ENCODE measurements around the gene SLC13A2.

The SLC13A2 gene

DNA sequence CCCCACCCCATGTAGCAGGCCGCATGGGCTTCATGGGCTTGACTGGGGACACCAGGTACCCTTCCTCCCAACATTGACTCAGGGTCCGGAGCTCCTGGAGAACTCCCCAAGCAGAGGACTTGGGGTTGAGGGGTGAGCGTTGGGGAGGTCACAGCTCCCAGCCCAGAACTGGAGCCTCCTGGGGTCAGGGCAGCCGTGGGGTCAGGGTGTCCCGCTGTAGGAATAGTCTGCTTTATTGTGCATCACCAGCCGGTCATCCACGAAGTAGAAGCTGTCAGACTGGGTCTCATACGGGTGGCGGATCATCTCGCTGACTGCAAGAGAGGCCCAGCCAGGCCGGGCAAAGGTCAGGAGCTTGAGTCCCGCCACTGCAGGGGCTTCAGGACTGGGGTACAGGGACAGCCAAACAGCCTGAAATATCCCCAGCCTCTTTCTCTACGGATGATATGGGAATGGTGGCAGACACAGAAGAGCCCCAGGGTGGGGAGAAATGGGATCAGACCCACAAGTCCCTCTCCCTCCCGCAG, 73.7 kb downstream of the SLC13A2 start:
- Histone ChIP-seq H2AFZ (ENCODE audit: low read length) (no peak overlapping the region), H3K79me2 (ENCODE audit: insufficient read depth, low read length) (peaks cover 15% of the 10 kb centered on the region), H3K9me3 (ENCODE audit: insufficient read depth, low read depth, low read length) (no peaks in the 10 kb centered on the region), H3K9me2 (replicated peaks; ENCODE audit: low read depth, low read length) (no peaks in the 10 kb centered on the region), H3K9ac (ENCODE audit: low read depth, low read length, poor library complexity, severe bottlenecking) (no peak overlapping the region), H3K4me1 (ENCODE audit: insufficient read depth, low read length, poor library complexity, severe bottlenecking) (peaks cover 37% of the 10 kb centered on the region), H3K4me2 (ENCODE audit: low read depth, low read length, poor library complexity, severe bottlenecking) (no peak overlapping the region), H3K36me3 (ENCODE audit: insufficient read depth, low read length) (no peaks in the 10 kb centered on the region; the same call in 1 of the 2 replicates), H4K20me1 (ENCODE audit: insufficient read depth, low read length, poor library complexity, severe bottlenecking) (peaks cover 11% of the 10 kb centered on the region), H3F3A (ENCODE audit: low read depth) (no peaks in the 10 kb centered on the region), H3K27me3 (ENCODE audit: insufficient read depth, low read length, poor library complexity, severe bottlenecking) (no peaks in the 10 kb centered on the region), H3K4me3 (ENCODE audit: low read length, poor library complexity, severe bottlenecking) (no peak overlapping the region)
- no peak for TF ChIP-seq EZH2phosphoT487 (IDR thresholded peaks at IDR 0.05; ENCODE audit: borderline replicate concordance)
- TF ChIP-seq, protein P1, sequence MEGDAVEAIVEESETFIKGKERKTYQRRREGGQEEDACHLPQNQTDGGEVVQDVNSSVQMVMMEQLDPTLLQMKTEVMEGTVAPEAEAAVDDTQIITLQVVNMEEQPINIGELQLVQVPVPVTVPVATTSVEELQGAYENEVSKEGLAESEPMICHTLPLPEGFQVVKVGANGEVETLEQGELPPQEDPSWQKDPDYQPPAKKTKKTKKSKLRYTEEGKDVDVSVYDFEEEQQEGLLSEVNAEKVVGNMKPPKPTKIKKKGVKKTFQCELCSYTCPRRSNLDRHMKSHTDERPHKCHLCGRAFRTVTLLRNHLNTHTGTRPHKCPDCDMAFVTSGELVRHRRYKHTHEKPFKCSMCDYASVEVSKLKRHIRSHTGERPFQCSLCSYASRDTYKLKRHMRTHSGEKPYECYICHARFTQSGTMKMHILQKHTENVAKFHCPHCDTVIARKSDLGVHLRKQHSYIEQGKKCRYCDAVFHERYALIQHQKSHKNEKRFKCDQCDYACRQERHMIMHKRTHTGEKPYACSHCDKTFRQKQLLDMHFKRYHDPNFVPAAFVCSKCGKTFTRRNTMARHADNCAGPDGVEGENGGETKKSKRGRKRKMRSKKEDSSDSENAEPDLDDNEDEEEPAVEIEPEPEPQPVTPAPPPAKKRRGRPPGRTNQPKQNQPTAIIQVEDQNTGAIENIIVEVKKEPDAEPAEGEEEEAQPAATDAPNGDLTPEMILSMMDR (conservative IDR thresholded peaks at IDR 0.05; ENCODE audit: low read length): no peak

Measured in Loucy (cell line).